Neural cell (in vitro differentiated cells): Measurements from ENCODE around the gene CTNNA2. TPM values are rescaled to one million over a fixed set of nuclear protein-coding genes. Genes with fewer than 3 reads are reported as not detected.

Experiments used
- H2AFZ ChIP-seq: fragments of 200-600, 300-800 bp; sonication (generic), shearing (Covaris generic); 2 replicates; pipeline ENCODE4 v1.6.0; 2014; ENCODE audit warnings: low read depth, mild to moderate bottlenecking, antibody characterized with exemption, low read length, moderate library complexity
- H3F3A ChIP-seq: fragments of 200-600 bp; shearing (Covaris generic); 2 replicates; pipeline ENCODE4 v1.6.1; 2016; ENCODE audit warnings: mild to moderate bottlenecking, moderate library complexity, mixed read lengths, antibody characterized with exemption, low read length; ENCODE audit not compliant: insufficient read depth, poor library complexity, severe bottlenecking
- H3K27ac ChIP-seq: fragments of 200-600, 300-800 bp; sonication (generic), shearing (Covaris generic); 2 replicates; pipeline ENCODE4 v1.5.1; 2014; ENCODE audit warnings: mild to moderate bottlenecking, low read length, moderate library complexity
- H3K27me3 ChIP-seq: fragments of 300-800, 200-600 bp; sonication (generic), shearing (Covaris generic); 2 replicates; pipeline ENCODE4 v1.6.0; 2014; ENCODE audit warnings: mild to moderate bottlenecking, low read depth, low read length, moderate library complexity; ENCODE audit not compliant: insufficient read depth
- H3K36me3 ChIP-seq: fragments of 300-800, 200-600 bp; sonication (generic), shearing (Covaris generic); 2 replicates; pipeline ENCODE4 v1.5.1; 2014; ENCODE audit warnings: mild to moderate bottlenecking, antibody characterized with exemption, low read length, moderate library complexity; ENCODE audit not compliant: insufficient read depth
- H3K4me2 ChIP-seq: fragments of 300-800, 200-600 bp; sonication (generic), shearing (Covaris generic); 2 replicates; pipeline ENCODE4 v1.6.0; 2014; ENCODE audit warnings: mild to moderate bottlenecking, low read length
- H3K4me3 ChIP-seq: fragments of 300-800, 200-600 bp; sonication (generic), shearing (Covaris generic); 2 replicates; pipeline ENCODE4 v1.5.1; 2014; ENCODE audit warnings: mild to moderate bottlenecking, low read length, moderate library complexity
- H3K79me2 ChIP-seq: fragments of 200-600 bp; shearing (Covaris generic); replicated peaks from 2 replicates; pipeline ENCODE4 v1.6.0; 2014; ENCODE audit warnings: mild to moderate bottlenecking, low read length, moderate library complexity; ENCODE audit not compliant: insufficient read depth
- H3K9ac ChIP-seq: fragments of 300-800, 200-600 bp; sonication (generic), shearing (Covaris generic); 2 replicates; pipeline ENCODE4 v1.6.1; 2016; ENCODE audit warnings: mild to moderate bottlenecking, low read length, mixed read lengths
- H3K9me2 ChIP-seq: fragments of 200-600 bp; shearing (Covaris generic); 2 replicates; pipeline ENCODE4 v1.6.1; 2016; ENCODE audit warnings: mild to moderate bottlenecking, low read length, mixed read lengths; ENCODE audit not compliant: insufficient read depth
- H3K9me3 ChIP-seq: fragments of 200-600, 300-800 bp; sonication (generic), shearing (Covaris generic); 2 replicates; pipeline ENCODE4 v1.6.1; 2016; ENCODE audit warnings: mild to moderate bottlenecking, mixed run types, low read length, moderate library complexity, mixed read lengths
- H4K20me1 ChIP-seq: fragments of 200-600 bp; shearing (Covaris generic); 2 replicates; pipeline ENCODE4 v1.6.1; 2016; ENCODE audit warnings: mild to moderate bottlenecking, mixed run types; ENCODE audit not compliant: insufficient read depth
- EP300 ChIP-seq: fragments of 450-650 bp; conservative IDR thresholded peaks from 2 replicates; pipeline ENCODE4 v1.6.1; 2014; ENCODE audit warnings: antibody characterized with exemption, mild to moderate bottlenecking, moderate library complexity; ENCODE audit not compliant: poor library complexity, severe bottlenecking
- EZH2 ChIP-seq: fragments of 200-600, 300-800 bp; shearing (Covaris generic), sonication (generic); IDR thresholded peaks from 2 replicates; pipeline ENCODE4 v1.6.1; 2014; ENCODE audit warnings: antibody characterized with exemption, low read length, borderline replicate concordance, mild to moderate bottlenecking; ENCODE audit not compliant: insufficient read depth, poor library complexity, severe bottlenecking
- MXI1 ChIP-seq: fragments of 450-650 bp; conservative IDR thresholded peaks from 2 replicates; pipeline ENCODE4 v1.6.1; 2014; ENCODE audit warnings: antibody characterized with exemption, mild to moderate bottlenecking; ENCODE audit not compliant: poor library complexity, severe bottlenecking
- POLR2AphosphoS5 ChIP-seq: IDR thresholded peaks from 2 replicates; pipeline ENCODE4 v1.6.1; 2012
- RAD21 ChIP-seq: fragments of 450-650 bp; conservative IDR thresholded peaks from 2 replicates; pipeline ENCODE4 v1.6.1; 2014; ENCODE audit warnings: antibody characterized with exemption, mild to moderate bottlenecking, moderate library complexity
- REST ChIP-seq: IDR thresholded peaks from 2 replicates; pipeline ENCODE4 v1.6.1; 2012; ENCODE audit warnings: borderline replicate concordance
- SMC3 ChIP-seq: fragments of 450-650 bp; conservative IDR thresholded peaks from 2 replicates; pipeline ENCODE4 v1.6.1; 2014; ENCODE audit warnings: antibody characterized with exemption, mild to moderate bottlenecking, moderate library complexity; ENCODE audit not compliant: poor library complexity
- polyA plus RNA-seq: library from polyadenylated mRNA; depleted of rRNA; stranded (reverse); fragments of >200 nt; gene quantifications from 2 replicates; pipeline ENCODE4 v1.2.3, GENCODE V29; 2014
- TF ChIP-seq, protein P1 (sequence below): fragments of 450-650 bp; IDR thresholded peaks from 2 replicates; pipeline ENCODE4 v1.5.1; 2014; ENCODE audit warnings: antibody characterized with exemption, mild to moderate bottlenecking, moderate library complexity; ENCODE audit not compliant: poor library complexity, severe bottlenecking

The CTNNA2 gene
- polyA plus RNA-seq, 1 donor from 2014 or later = 194 TPM

DNA sequence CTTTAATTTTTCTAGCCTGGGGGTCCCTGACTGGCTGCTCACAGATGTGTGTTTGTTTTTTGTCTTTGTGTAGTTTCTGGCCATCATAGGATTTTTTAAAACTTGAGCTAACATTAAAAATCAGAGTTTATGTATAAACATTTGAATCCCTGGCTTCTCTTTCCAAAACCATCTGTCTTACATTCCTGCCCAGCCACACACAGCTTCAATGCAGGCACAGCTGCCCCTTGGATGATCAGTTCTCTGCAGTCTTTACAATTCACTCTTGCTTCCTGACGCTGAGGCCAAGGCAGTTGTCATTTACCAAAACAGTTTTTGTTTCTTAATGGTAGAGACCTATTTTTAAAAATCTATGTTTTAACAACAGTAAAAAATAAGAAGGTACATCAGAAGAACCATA lies 960.9 kb downstream of the CTNNA2 start:
- H3K9me2 ChIP-seq = no peaks in the 10 kb centered on the region
- no peaks in the 10 kb centered on the region for H3F3A ChIP-seq
- no peak overlapping the region for H3K27ac ChIP-seq
- H3K4me3 ChIP-seq = no peak overlapping the region
- no peaks in the 10 kb centered on the region for H3K27me3 ChIP-seq
- no peak overlapping the region for H3K4me2 ChIP-seq
- no peak overlapping the region for H3K9ac ChIP-seq
- TF ChIP-seq REST (no peak), MXI1 (no peak), EP300 (no peak)
- no peaks in the 10 kb centered on the region for H3K9me3 ChIP-seq
- no peaks in the 10 kb centered on the region for H3K79me2 ChIP-seq
- H4K20me1 ChIP-seq = no peaks in the 10 kb centered on the region
- H2AFZ ChIP-seq = no peak overlapping the region
- H3K36me3 ChIP-seq = no peaks in the 10 kb centered on the region

DNA sequence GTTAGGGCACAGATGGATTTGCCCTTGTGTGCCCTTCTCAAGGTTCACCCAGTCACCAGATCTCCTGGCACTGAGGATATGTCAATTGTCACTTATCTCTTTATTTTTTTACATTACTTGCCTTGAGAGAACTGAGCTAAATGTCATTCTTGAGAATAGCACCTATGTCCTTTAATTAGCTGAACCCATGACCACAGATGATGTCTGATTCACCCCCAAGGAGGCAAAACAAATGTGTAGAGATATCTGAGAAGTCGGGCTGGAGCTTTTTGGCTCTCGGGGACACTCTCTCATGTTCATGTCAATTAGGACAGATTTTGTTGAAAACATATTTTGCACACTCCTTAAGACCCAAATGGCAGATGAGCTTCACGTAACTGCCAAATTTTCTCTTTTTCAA lies 963.1 kb downstream of the CTNNA2 start:
- Histone ChIP-seq H2AFZ (no peak overlapping the region), H3K27ac (no peak overlapping the region)

GRCh38 chr2:80476535-80477117 lies 963.8 kb downstream of the CTNNA2 start:
- H3K4me3 ChIP-seq = no peak overlapping the region
- no peak overlapping the region for H2AFZ ChIP-seq
- no peak overlapping the region for H3K27ac ChIP-seq
- no peak overlapping the region for H3K9ac ChIP-seq
- no peaks in the 10 kb centered on the region for H3K79me2 ChIP-seq
- H3K36me3 ChIP-seq = no peaks in the 10 kb centered on the region
- no peaks in the 10 kb centered on the region for H3K9me3 ChIP-seq
- no peaks in the 10 kb centered on the region for H3F3A ChIP-seq
- H3K9me2 ChIP-seq = no peaks in the 10 kb centered on the region
- no peaks in the 10 kb centered on the region for H4K20me1 ChIP-seq
- no peak for TF ChIP-seq EZH2
- TF ChIP-seq RAD21 = no peak
- no peak overlapping the region for H3K4me2 ChIP-seq
- no peaks in the 10 kb centered on the region for H3K27me3 ChIP-seq

More for the DNA sequence above, 963.1 kb downstream of the CTNNA2 start:
- no peak overlapping the region for H3K4me2 ChIP-seq
- no peaks in the 10 kb centered on the region for H3K79me2 ChIP-seq
- TF ChIP-seq, protein P1, sequence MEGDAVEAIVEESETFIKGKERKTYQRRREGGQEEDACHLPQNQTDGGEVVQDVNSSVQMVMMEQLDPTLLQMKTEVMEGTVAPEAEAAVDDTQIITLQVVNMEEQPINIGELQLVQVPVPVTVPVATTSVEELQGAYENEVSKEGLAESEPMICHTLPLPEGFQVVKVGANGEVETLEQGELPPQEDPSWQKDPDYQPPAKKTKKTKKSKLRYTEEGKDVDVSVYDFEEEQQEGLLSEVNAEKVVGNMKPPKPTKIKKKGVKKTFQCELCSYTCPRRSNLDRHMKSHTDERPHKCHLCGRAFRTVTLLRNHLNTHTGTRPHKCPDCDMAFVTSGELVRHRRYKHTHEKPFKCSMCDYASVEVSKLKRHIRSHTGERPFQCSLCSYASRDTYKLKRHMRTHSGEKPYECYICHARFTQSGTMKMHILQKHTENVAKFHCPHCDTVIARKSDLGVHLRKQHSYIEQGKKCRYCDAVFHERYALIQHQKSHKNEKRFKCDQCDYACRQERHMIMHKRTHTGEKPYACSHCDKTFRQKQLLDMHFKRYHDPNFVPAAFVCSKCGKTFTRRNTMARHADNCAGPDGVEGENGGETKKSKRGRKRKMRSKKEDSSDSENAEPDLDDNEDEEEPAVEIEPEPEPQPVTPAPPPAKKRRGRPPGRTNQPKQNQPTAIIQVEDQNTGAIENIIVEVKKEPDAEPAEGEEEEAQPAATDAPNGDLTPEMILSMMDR = no peak
- no peak for TF ChIP-seq EZH2
- no peak for TF ChIP-seq SMC3
- TF ChIP-seq RAD21 = no peak
- TF ChIP-seq POLR2AphosphoS5 = no peak
- no peaks in the 10 kb centered on the region for H3F3A ChIP-seq
- H3K9me3 ChIP-seq = no peaks in the 10 kb centered on the region
- H3K4me3 ChIP-seq = no peak overlapping the region
- H3K9me2 ChIP-seq = no peaks in the 10 kb centered on the region
- no peaks in the 10 kb centered on the region for H3K36me3 ChIP-seq
- H3K27me3 ChIP-seq = no peaks in the 10 kb centered on the region
- H3K9ac ChIP-seq = no peak overlapping the region
- no peaks in the 10 kb centered on the region for H4K20me1 ChIP-seq
